ENCODE results near the gene FARP1.

DNA sequence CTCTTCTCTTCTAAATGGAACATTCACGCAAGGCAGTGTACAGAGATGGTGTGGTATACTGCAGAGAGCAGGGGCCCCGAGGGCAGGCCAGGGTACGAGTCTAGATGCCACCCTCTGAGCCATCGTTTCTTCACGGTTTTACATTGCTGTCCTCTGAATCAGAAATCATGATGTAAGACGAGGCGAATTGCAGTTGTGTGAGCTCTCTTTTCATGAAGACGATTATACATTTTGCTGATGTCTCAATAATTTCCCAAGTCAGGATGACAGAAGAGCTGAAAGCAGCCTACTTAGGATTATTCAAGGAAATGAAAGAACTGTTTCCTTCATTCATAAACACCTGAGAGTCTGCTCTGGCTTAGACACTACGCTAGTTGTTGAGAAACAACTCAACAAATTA is 127.9 kb downstream of the FARP1 start:
- no peak for TF ChIP-seq EZH2phosphoT487 (IDR thresholded peaks at IDR 0.05; ENCODE audit: borderline replicate concordance, low read length)
- TF ChIP-seq, protein P1, sequence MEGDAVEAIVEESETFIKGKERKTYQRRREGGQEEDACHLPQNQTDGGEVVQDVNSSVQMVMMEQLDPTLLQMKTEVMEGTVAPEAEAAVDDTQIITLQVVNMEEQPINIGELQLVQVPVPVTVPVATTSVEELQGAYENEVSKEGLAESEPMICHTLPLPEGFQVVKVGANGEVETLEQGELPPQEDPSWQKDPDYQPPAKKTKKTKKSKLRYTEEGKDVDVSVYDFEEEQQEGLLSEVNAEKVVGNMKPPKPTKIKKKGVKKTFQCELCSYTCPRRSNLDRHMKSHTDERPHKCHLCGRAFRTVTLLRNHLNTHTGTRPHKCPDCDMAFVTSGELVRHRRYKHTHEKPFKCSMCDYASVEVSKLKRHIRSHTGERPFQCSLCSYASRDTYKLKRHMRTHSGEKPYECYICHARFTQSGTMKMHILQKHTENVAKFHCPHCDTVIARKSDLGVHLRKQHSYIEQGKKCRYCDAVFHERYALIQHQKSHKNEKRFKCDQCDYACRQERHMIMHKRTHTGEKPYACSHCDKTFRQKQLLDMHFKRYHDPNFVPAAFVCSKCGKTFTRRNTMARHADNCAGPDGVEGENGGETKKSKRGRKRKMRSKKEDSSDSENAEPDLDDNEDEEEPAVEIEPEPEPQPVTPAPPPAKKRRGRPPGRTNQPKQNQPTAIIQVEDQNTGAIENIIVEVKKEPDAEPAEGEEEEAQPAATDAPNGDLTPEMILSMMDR (IDR thresholded peaks at IDR 0.05; ENCODE audit: low read depth, low read length, poor library complexity, severe bottlenecking), result no peak

Data from DOHH2 (cell line).